A549 treated with CpdA at 1 μM for 4 hours (cell line): ENCODE measurements around the gene XCL1. TPM values are rescaled to one million over a fixed set of nuclear protein-coding genes. Genes with fewer than 3 reads are reported as not detected.

Experiments
- total RNA-seq: library from RNA; stranded (reverse); fragments of 200-300 nt; extraction: Qiagen RNA extraction; gene quantifications from 5 replicates; pipeline ENCODE4 v1.2.3, GENCODE V29; 2022; ENCODE audit warnings: low read depth

XCL1 gene, protein sequence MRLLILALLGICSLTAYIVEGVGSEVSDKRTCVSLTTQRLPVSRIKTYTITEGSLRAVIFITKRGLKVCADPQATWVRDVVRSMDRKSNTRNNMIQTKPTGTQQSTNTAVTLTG
- not detected in 5 replicates for total RNA-seq

GRCh38 chr1:168576245-168576688 lies at the start of gene XCL1:
TSS of gene XCL1 (plus strand) at chr1:168576605. CDS start at chr1:168576638, 33 bp downstream.

DNA sequence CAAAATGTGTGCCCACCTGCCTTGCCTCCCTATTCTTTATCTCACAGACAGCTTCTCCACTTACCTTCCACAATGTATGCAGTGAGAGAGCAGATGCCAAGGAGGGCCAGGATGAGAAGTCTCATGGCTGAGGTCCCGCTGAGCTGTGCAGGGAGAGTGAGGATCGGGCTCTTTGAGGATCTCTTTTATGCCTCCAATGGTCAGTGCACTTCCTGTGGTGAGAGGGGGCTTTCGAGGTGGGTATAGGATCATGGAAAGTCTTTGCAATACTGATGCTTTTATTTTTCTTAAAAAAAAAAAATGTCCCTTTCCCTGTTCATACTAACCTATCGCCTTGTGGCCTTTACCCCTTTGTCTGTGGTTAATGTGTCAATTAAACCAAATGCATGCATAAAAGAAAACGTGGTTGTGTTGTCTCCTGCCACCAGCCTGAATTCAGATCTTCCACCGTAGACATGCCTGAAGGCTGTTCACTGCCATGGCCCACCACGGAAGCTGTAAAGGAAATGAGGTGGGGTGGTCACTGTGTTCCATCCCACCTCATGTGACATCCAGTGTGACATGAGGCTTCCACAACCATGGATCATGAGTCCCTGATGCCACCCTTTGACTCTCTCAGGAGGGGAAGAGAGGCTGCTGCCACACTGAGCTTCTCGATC lies 32.4 kb upstream of the XCL1 start, which contains the start of gene XCL2:
XCL2 (minus strand) TSS at position 158 of the 659 bp plus-strand sequence; CDS start at position 125, 33 bp downstream.

Other genes starting within 250 kb of the XCL1 start
- not detected in 5 replicates for gene XCL2, start 32.6 kb upstream of the XCL1 start, total RNA-seq
- gene DPT, start 152.6 kb downstream of the XCL1 start, total RNA-seq: not detected in 5 replicates